H9 (cell line): ENCODE data around the gene OPHN1. TPM values are rescaled to one million over a fixed set of nuclear protein-coding genes. Genes with fewer than 3 reads are reported as not detected.

Source experiments
- DNase-seq: peaks from one replicate; pipeline ENCODE4 v3.0.0-alpha.2; 2017
- H2AFZ ChIP-seq: one replicate; pipeline ENCODE4 v1.6.1; 2013; ENCODE audit warnings: mild to moderate bottlenecking, low read length, control low read depth, moderate library complexity
- H2AK5ac ChIP-seq: 2 replicates; pipeline ENCODE4 v1.6.1; 2013; ENCODE audit warnings: low read length, control low read depth, mixed read lengths; ENCODE audit not compliant: insufficient read length
- H2BK120ac ChIP-seq: one replicate; pipeline ENCODE4 v1.6.1; 2013; ENCODE audit warnings: low read depth, mild to moderate bottlenecking, low read length, control low read depth, inconsistent platforms; ENCODE audit not compliant: poor library complexity, severe bottlenecking
- H2BK12ac ChIP-seq: 2 replicates; pipeline ENCODE4 v1.6.1; 2013; ENCODE audit warnings: low read length, control low read depth, mixed read lengths, low read depth; ENCODE audit not compliant: insufficient read length
- H2BK15ac ChIP-seq: 2 replicates; pipeline ENCODE4 v1.6.1; 2013; ENCODE audit warnings: low read depth, low read length, control low read depth
- H2BK20ac ChIP-seq: one replicate; pipeline ENCODE4 v1.6.1; 2013; ENCODE audit warnings: low read depth, mild to moderate bottlenecking, low read length, control low read depth, inconsistent platforms; ENCODE audit not compliant: poor library complexity, severe bottlenecking
- H2BK5ac ChIP-seq: 2 replicates; pipeline ENCODE4 v1.6.1; 2013; ENCODE audit warnings: low read length, control low read depth, mixed read lengths; ENCODE audit not compliant: insufficient read length
- H3K14ac ChIP-seq: 2 replicates; pipeline ENCODE4 v1.6.1; 2013; ENCODE audit warnings: low read length, control low read depth; ENCODE audit not compliant: insufficient read depth
- H3K18ac ChIP-seq: 2 replicates; pipeline ENCODE4 v1.6.1; 2013; ENCODE audit warnings: low read depth, mild to moderate bottlenecking, mixed read lengths, low read length, control low read depth; ENCODE audit not compliant: insufficient read length
- H3K23ac ChIP-seq: 2 replicates; pipeline ENCODE4 v1.6.1; 2013; ENCODE audit warnings: low read length, control low read depth, mixed read lengths, low read depth; ENCODE audit not compliant: insufficient read length
- H3K23me2 ChIP-seq: 2 replicates; pipeline ENCODE4 v1.6.1; 2013; ENCODE audit warnings: low read depth, mild to moderate bottlenecking, mixed read lengths, low read length, control low read depth; ENCODE audit not compliant: insufficient read length, poor library complexity, severe bottlenecking
- H3K27ac ChIP-seq: 2 replicates; pipeline ENCODE4 v1.5.1; 2013; ENCODE audit warnings: low read length, control low read depth, mixed read lengths, low read depth; ENCODE audit not compliant: insufficient read length
- H3K27me3 ChIP-seq: 2 replicates; pipeline ENCODE4 v1.6.1; 2013; ENCODE audit warnings: low read length, control low read depth, inconsistent platforms; ENCODE audit not compliant: insufficient read depth
- H3K4ac ChIP-seq: 2 replicates; pipeline ENCODE4 v1.6.1; 2013; ENCODE audit warnings: low read depth, mild to moderate bottlenecking, control low read depth, inconsistent platforms, low read length, moderate library complexity
- H3K4me1 ChIP-seq: 2 replicates; pipeline ENCODE4 v1.6.1; 2013; ENCODE audit warnings: low read length, control low read depth, inconsistent platforms; ENCODE audit not compliant: insufficient read depth
- H3K4me2 ChIP-seq: 2 replicates; pipeline ENCODE4 v1.6.1; 2013; ENCODE audit warnings: low read length, control low read depth, mixed read lengths; ENCODE audit not compliant: insufficient read length, insufficient read depth
- H3K56ac ChIP-seq: 2 replicates; pipeline ENCODE4 v1.6.1; 2013; ENCODE audit warnings: low read depth, mild to moderate bottlenecking, mixed read lengths, low read length, control low read depth; ENCODE audit not compliant: insufficient read length
- H3K79me1 ChIP-seq: 2 replicates; pipeline ENCODE4 v1.6.1; 2013; ENCODE audit warnings: low read depth, mild to moderate bottlenecking, moderate library complexity, low read length, control low read depth, inconsistent platforms; ENCODE audit not compliant: insufficient read depth, poor library complexity, severe bottlenecking
- H3K79me2 ChIP-seq: 2 replicates; pipeline ENCODE4 v1.6.1; 2013; ENCODE audit warnings: low read length, control low read depth, inconsistent platforms; ENCODE audit not compliant: insufficient read depth
- H3K9ac ChIP-seq: 2 replicates; pipeline ENCODE4 v1.6.1; 2013; ENCODE audit warnings: low read length, control low read depth, mixed read lengths; ENCODE audit not compliant: insufficient read length; ENCODE audit errors: extremely low read depth
- H3K9me3 ChIP-seq: one replicate; pipeline ENCODE4 v1.6.1; 2013; ENCODE audit warnings: low read depth, low read length, inconsistent platforms; ENCODE audit not compliant: control insufficient read depth
- H3T11ph ChIP-seq: one replicate; pipeline ENCODE4 v1.6.1; 2013; ENCODE audit warnings: mild to moderate bottlenecking, low read length, control low read depth, inconsistent platforms
- H4K20me1 ChIP-seq: one replicate; pipeline ENCODE4 v1.6.1; 2013; ENCODE audit not compliant: control insufficient read depth, insufficient read length, insufficient read depth
- H4K5ac ChIP-seq: 2 replicates; pipeline ENCODE4 v1.6.1; 2013; ENCODE audit warnings: low read depth, mild to moderate bottlenecking, mixed read lengths, low read length, control low read depth; ENCODE audit not compliant: insufficient read length
- H4K8ac ChIP-seq: replicated peaks from 2 replicates; pipeline ENCODE4 v1.6.1; 2013; ENCODE audit warnings: low read length, control low read depth, mixed read lengths, low read depth; ENCODE audit not compliant: insufficient read length
- H4K91ac ChIP-seq: 2 replicates; pipeline ENCODE4 v1.6.1; 2013; ENCODE audit warnings: low read depth, mild to moderate bottlenecking, moderate library complexity, mixed read lengths, low read length, control low read depth; ENCODE audit not compliant: insufficient read length
- H3K27ac Mint-ChIP-seq, 3 experiments: 2 replicates in 2 of 3; 3 replicates in 1 of 3; pipeline ENCODE4 v1.8.0; 2020 to 2021; ENCODE audit warnings: mixed read lengths in 3 of 3, mild to moderate bottlenecking in 1 of 3, moderate library complexity in 1 of 3
- H3K27me3 Mint-ChIP-seq: 2 replicates; pipeline ENCODE4 v1.8.0; 2021; ENCODE audit warnings: low read depth, mild to moderate bottlenecking, moderate library complexity, mixed read lengths
- H3K36me3 Mint-ChIP-seq, 3 experiments: 2 replicates in 2 of 3; 3 replicates in 1 of 3; pipeline ENCODE4 v1.8.0; 2020 to 2021; ENCODE audit warnings: low read depth in 3 of 3, mixed read lengths in 3 of 3; ENCODE audit not compliant: insufficient read depth in 1 of 3
- H3K4me1 Mint-ChIP-seq, 2 experiments: 2 replicates each; pipeline ENCODE4 v1.8.0; 2020; ENCODE audit warnings: mixed read lengths in 2 of 2
- H3K4me3 Mint-ChIP-seq, 2 experiments: 2 replicates in 1 of 2; 3 replicates in 1 of 2; pipeline ENCODE4 v1.8.0; 2020 to 2021; ENCODE audit warnings: mild to moderate bottlenecking in 2 of 2, mixed read lengths in 2 of 2, moderate library complexity in 1 of 2
- H3K9me3 Mint-ChIP-seq, 2 experiments: 2 replicates in 1 of 2; 3 replicates in 1 of 2; pipeline ENCODE4 v1.8.0; 2020; ENCODE audit warnings: mild to moderate bottlenecking in 2 of 2, mixed read lengths in 2 of 2, moderate library complexity in 1 of 2
- CTCF ChIP-seq: fragments of 200-600 bp; sonication (generic); conservative IDR thresholded peaks from 3 replicates; pipeline ENCODE4 v1.8.0; 2021; ENCODE audit warnings: antibody characterized with exemption, mild to moderate bottlenecking
- WGBS: extraction: QIAGEN DNeasy Blood & Tissue Kit; methylation state at CpG from one replicate; pipeline ENCODE4 v1.1.7; 2013; ENCODE audit warnings: missing lambda C conversion rate, low lambda C conversion rate, mixed read lengths; ENCODE audit not compliant: insufficient read length; ENCODE audit errors: extremely low coverage; 5-methylcytosine and 5-hydroxymethylcytosine counted together
- total RNA-seq: library from RNA; stranded (reverse); gene quantifications from 2 replicates; pipeline ENCODE4 v1.2.1, GENCODE V29; 2021

The OPHN1 gene
- total RNA-seq, 1 experiment from 2014 or later = 1.5 TPM

- Histone ChIP-seq H4K20me1 (no peaks in the 10 kb centered on the region), H2BK5ac (no peak overlapping the region), H2BK15ac (no peak overlapping the region), H3K4ac (no peak overlapping the region), H3K9ac (no peak overlapping the region), H3K23me2 (no peaks in the 10 kb centered on the region), H3K27me3 (no peaks in the 10 kb centered on the region), H3K4me2 (peak overlapping the region; percentile 19), H3K4me1 (no peaks in the 10 kb centered on the region; the same call in 1 of the 2 replicates), H3K79me1 (no peaks in the 10 kb centered on the region), H4K91ac (no peak overlapping the region), H2BK120ac (no peak overlapping the region), H3K14ac (no peak overlapping the region), H3K23ac (no peak overlapping the region), H3K18ac (no peak overlapping the region), H3K27ac (no peak overlapping the region), H3K56ac (no peak overlapping the region), H2BK20ac (no peak overlapping the region), H3K9me3 (peaks cover 31% of the 10 kb centered on the region), H3K79me2 (no peaks in the 10 kb centered on the region), H2BK12ac (no peak overlapping the region), H3T11ph (no peak overlapping the region), H4K5ac (no peak overlapping the region), H4K8ac (no peak overlapping the region), H2AK5ac (no peak overlapping the region), H2AFZ (no peak overlapping the region)
- no peaks in the 10 kb centered on the region; the same call in 1 of the 2 replicates for H3K27me3 Mint-ChIP-seq
- peaks cover 15 to 18% of the 10 kb centered on the region in 2 experiments for H3K4me1 Mint-ChIP-seq
- peak; percentile 29 for DNase-seq
- WGBS = no CpG with 5 or more reads among the region's 2 CpGs
- peak overlapping the region in 1 of 3 experiments; percentile 51; a peak in 2 of 7 replicates for H3K27ac Mint-ChIP-seq
- H3K4me3 Mint-ChIP-seq = no peak overlapping the region
- no peak for TF ChIP-seq CTCF
- H3K9me3 Mint-ChIP-seq = peaks cover 56 to 70% of the 10 kb centered on the region in 2 experiments
- H3K36me3 Mint-ChIP-seq = peaks cover 0 to 2% (median 2%) of the 10 kb centered on the region in 3 experiments; a peak in 3 of 7 replicates
Observed at GRCh38 chrX:68060506-68061205, 372.6 kb downstream of the OPHN1 start.
